GM23338 (cell line): ENCODE results near the gene TCF7.

Experiments
- EZH2 ChIP-seq: fragments of 200-600 bp; sonication (generic); IDR thresholded peaks from one replicate; pipeline ENCODE4 v1.8.0; 2017; ENCODE audit warnings: antibody characterized with exemption, mild to moderate bottlenecking, low read depth; ENCODE audit not compliant: unreplicated experiment
- EZH2phosphoT487 ChIP-seq: fragments of 200-600 bp; sonication (generic); IDR thresholded peaks from one replicate; pipeline ENCODE4 v1.8.1; 2018; ENCODE audit warnings: antibody characterized with exemption; ENCODE audit not compliant: unreplicated experiment
- ZNF114 ChIP-seq: fragments of 250-450 bp; sonication (Bioruptor Pico); IDR thresholded peaks from 2 replicates; pipeline ENCODE4 v1.5.0; 2020; ENCODE audit warnings: mild to moderate bottlenecking, moderate library complexity
- TF ChIP-seq, protein P1 (sequence below), 2 experiments: fragments of 200-600 bp in 1 of 2; sonication (generic) in 1 of 2; conservative IDR thresholded peaks; 2 replicates each; pipeline versions ENCODE4 v1.5.1 to v1.6.1; 2016 to 2017; ENCODE audit warnings: antibody characterized with exemption in 2 of 2, low read depth in 2 of 2, mild to moderate bottlenecking in 2 of 2, moderate library complexity in 1 of 2
- TF ChIP-seq, protein P2 (sequence below): IDR thresholded peaks from 2 replicates; pipeline ENCODE4 v1.6.1; 2016; ENCODE audit warnings: antibody characterized with exemption

DNA sequence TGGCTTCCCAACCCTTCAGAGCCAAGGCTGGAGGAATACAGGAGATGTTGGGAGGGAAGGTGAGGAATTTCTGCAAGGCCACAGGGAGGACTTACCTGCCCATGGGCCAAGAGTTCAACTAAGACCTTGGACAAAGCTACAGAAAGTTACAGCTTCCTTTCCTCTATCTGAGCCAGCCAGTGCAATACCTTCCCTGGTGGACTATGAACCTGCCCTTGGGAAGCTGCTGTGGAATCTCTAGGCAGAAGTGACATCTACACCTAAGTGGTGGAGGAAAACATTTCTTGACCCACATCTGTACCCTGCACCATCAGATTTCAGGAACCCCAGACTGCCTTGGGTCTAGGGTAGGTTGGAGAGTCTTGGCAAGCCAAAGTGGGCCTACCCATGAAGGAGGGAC lies 69.0 kb downstream of the TCF7 start:
- TF ChIP-seq, protein P1, sequence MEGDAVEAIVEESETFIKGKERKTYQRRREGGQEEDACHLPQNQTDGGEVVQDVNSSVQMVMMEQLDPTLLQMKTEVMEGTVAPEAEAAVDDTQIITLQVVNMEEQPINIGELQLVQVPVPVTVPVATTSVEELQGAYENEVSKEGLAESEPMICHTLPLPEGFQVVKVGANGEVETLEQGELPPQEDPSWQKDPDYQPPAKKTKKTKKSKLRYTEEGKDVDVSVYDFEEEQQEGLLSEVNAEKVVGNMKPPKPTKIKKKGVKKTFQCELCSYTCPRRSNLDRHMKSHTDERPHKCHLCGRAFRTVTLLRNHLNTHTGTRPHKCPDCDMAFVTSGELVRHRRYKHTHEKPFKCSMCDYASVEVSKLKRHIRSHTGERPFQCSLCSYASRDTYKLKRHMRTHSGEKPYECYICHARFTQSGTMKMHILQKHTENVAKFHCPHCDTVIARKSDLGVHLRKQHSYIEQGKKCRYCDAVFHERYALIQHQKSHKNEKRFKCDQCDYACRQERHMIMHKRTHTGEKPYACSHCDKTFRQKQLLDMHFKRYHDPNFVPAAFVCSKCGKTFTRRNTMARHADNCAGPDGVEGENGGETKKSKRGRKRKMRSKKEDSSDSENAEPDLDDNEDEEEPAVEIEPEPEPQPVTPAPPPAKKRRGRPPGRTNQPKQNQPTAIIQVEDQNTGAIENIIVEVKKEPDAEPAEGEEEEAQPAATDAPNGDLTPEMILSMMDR (conservative IDR thresholded peaks at IDR 0.05; ENCODE audit: low read depth in 2 of 2), result no peak
- TF ChIP-seq ZNF114 (no peak), EZH2phosphoT487 (no peak), EZH2 (no peak)
- TF ChIP-seq, protein P2, sequence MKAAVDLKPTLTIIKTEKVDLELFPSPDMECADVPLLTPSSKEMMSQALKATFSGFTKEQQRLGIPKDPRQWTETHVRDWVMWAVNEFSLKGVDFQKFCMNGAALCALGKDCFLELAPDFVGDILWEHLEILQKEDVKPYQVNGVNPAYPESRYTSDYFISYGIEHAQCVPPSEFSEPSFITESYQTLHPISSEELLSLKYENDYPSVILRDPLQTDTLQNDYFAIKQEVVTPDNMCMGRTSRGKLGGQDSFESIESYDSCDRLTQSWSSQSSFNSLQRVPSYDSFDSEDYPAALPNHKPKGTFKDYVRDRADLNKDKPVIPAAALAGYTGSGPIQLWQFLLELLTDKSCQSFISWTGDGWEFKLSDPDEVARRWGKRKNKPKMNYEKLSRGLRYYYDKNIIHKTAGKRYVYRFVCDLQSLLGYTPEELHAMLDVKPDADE, result no peak
